ENCODE data around the gene PCBP3.

PCBP3 gene

DNA sequence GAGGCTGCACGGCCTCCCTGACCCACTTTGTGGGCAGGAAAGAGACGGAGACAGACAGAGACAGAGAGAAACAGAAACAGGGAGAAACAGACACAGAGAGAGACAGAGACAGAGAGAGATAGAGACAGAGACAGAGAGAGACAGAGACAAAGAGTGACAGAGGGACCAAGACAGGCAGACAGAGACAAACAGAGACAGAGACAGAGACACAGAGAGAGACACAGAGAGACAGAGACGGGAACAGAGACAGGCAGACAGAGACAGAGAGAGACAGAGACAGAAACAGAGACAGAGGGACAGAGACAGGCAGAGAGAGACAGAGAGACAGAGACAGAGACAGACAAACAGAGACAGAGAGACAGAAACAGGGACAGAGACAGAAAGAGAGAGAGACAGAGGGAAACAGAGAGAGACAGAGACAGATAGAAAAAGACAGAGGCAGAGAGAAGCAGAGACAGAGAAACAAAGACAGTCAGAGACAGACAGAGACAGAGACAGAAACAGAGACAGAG, 341.1 kb downstream of the PCBP3 start:
- no peak for DNase-seq

DNA sequence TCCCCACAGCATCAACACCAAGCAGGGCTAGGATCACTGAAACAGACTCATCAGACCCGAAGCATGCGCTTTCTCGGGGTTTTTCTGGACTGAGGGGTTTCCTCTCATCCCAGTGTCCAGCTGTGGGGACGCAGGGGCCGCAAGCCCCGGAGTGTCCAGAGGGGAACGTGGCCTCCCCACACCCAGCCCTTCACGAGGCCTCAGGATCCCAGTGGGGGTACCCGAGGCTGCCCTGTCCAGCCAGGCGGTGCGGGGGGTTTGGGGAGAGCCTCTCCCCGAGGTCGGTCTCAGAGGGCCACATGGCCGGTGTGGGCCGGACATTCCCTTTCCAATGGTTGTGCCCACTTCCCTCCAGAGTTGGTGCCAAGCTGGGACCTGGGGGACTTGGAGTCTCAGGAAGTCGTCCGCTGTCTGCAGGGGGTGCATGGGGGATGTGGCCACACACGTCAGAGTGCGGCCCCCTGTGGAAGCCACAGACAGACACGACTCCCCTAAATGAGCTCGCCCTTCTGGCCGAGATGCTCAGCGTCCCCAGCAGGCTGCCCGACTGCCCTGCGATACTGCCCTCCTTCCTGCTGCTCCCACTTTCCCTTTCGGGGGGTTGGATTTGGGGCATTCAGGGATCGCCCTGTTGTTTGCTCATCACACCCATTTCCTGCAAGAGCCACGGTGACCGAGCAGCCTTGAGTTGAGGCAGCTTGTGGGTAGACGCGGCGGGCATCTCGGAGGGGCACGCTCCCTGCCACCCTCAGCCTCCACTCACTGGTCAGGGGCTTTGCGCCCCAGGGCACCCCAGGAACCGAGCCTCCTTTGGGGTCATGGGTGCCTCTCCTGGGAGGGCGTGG, 342.2 kb downstream of the PCBP3 start:
- DNase-seq, result no peak

GRCh38 chr21:45986316-45987051, 343.0 kb downstream of the PCBP3 start:
- DNase-seq, result no peak

DNA sequence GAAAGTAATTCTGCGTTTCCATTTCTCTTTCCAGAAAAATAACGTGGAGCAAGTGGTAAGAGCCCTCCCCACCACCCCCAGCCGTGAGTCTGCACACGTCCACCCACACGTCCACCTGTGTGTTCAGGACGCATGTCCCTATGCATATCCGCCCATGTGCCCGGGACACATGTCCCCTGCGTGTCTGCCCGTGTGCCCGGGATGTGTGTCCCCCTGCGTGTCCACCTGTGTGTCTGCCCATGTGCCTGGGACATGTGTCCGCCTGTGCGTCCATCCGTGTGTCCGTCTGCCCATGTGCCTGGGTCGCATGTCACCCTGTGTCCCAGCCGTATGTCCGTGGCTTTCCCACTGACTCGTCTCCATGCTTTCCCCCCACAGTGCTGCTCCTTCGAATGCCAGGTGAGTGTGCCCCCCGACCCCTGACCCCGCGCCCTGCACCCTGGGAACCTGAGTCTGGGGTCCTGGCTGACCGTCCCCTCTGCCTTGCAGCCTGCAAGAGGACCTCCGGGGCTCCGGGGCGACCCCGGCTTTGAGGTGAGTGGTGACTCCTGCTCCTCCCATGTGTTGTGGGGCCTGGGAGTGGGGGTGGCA, 343.7 kb downstream of the PCBP3 start:
- no peak for DNase-seq

DNA sequence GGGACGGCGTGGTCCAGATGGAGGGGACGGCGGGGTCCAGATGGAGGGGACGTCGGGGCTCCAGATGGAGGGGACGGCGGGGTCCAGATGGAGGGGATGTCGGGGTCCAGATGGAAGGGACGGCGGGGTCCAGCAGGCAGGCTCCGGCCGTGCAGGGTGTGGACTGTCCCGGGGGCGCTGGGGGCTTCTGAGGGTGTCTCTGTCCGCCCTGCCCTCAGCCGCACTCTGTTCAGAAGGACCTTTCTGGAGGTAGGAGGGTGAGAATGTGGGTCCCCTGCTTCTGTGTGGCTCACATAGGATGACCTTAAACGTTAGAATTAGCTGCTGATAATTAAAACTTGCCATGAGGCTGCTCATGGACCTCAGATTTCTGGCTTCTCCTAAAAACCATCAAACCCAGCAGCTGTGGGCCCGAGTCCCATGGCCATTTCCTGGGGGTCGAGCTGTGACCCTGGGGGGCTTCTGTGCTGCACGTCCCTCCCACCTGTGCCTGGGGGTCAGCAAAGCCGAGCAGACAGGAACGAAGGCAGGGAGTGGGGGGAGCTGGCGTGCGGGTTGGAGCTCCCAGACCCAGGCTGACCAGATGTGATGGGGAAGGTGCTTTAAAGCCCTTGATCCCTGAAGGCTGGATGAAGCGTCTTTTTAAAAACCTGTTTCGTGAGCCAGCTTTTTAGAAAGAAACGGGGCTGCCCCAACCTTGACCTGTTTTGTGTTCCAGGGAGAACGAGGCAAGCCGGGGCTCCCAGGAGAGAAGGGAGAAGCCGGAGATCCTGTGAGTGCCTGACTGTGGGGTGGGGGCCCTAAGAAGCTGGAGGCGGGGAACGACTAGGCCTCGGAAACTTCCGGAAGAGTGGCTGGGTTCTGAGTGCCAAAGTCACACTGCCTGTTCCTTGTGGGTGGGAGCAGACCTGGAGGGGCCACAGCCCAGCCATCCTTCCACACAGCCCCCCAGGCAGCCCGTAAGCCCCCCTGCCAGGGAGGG, 345.1 kb downstream of the PCBP3 start:
- no peak for DNase-seq

DNA sequence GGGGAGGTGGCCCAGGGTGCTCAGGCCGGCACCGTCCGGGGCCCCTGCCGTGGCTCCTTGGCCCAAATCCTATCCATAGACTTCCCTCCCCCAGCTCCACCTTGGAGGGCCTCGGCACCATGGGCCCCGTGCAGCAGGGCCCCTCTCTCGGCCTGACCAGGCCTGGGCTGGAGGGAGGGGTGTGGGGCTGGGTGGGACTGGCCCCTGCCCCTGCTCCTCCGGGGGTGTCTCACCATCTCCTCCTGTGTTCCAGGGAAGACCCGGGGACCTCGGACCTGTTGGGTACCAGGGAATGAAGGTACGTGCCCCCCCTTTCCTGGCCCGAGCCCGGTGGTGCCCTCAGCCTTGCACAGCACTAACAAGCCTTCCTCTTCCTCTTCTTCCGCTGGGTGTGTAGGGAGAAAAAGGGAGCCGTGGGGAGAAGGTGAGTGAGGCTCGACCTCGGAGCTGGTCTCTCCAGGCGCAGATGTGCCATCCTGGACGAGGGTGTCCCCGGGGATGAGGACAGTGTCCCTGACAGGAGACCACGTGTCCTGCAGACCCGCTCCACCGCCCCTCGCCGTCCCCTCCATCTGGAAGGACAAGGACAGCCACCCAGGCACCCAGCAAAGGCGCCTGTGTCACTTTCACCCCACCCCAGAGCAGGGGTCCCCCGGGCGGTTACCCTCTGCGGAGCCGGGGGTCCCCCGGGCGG, 346.0 kb downstream of the PCBP3 start:
- DNase-seq, result no peak

- no peak for DNase-seq
Observed at GRCh38 chr21:45990049-45990711, 346.7 kb downstream of the PCBP3 start.

GRCh38 chr21:45990741-45991605, 347.4 kb downstream of the PCBP3 start:
- no peak for DNase-seq

- DNase-seq, result no peak
Observed at GRCh38 chr21:45991606-45992300, 348.2 kb downstream of the PCBP3 start.
